Astrocyte (in vitro differentiated cells and primary cell): ENCODE results near the gene CENPF.

ENCODE experiments used
- CTCF ChIP-seq: IDR thresholded peaks from 2 replicates; pipeline ENCODE4 v1.5.1; 2011; ENCODE audit warnings: low read depth, mild to moderate bottlenecking, inconsistent platforms, low read length, moderate library complexity; ENCODE audit not compliant: insufficient read depth
- EZH2 ChIP-seq: IDR thresholded peaks from 2 replicates; pipeline ENCODE4 v1.6.1; 2012; ENCODE audit warnings: mild to moderate bottlenecking, low read length, inconsistent platforms; ENCODE audit not compliant: insufficient read depth

DNA sequence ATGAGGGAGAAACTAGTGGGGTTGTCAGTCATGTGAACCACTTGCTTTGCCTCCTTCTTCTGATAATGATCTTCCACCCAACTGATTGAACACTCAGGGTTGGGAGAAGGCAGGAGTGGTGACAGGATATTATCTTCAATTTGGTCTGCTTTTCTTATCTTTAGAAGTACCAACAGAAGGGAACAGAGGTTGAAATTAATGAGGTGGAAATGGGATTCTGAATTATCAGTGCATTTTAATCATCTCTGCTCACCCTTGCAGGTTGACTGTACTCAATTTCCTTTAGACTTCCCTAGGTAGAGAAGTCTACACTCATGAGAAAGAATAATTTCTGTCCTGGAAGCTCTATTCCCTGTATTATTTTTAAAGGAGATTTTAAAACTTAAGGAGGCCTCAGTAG is 31.7 kb upstream of the CENPF start:
- no peak for TF ChIP-seq CTCF
- TF ChIP-seq EZH2 = no peak
